Loucy (cell line): ENCODE measurements around the gene AKTIP.

Source experiments
- CTCF ChIP-seq: fragments of 200-600 bp; sonication (generic); conservative IDR thresholded peaks from 2 replicates; pipeline ENCODE4 v1.5.1; 2014; ENCODE audit warnings: mild to moderate bottlenecking, antibody characterized with exemption, low read length
- EZH2phosphoT487 ChIP-seq: fragments of 200-600 bp; IDR thresholded peaks from 2 replicates; pipeline ENCODE4 v1.6.1; 2018; ENCODE audit warnings: antibody characterized with exemption, mild to moderate bottlenecking, moderate library complexity, borderline replicate concordance

- TF ChIP-seq CTCF (no peak), EZH2phosphoT487 (no peak)
Measured at GRCh38 chr16:53503991-53504663, 1.1 kb upstream of the AKTIP start.
